Stimulated activated CD8-positive, alpha-beta memory T cell treated with anti-CD3 and anti-CD28 coated beads, Interleukin-15, amount 100 ng/mL, for 4 hours (primary cell): Measurements from ENCODE around the gene EPRS1.
"Not testable (repeated sequence)": the region's sequence is repeated elsewhere in the genome, so short reads cannot be mapped to it uniquely, and the experiment has no call there.

ENCODE experiments used
- DNase-seq, 2 donors: peaks; one replicate each; pipeline ENCODE4 v3.0.0-alpha.2; 2020; ENCODE audit warnings: low read depth in 2 of 2

The EPRS1 gene

GRCh38 chr1:220038640-220039039 lies 7.7 kb downstream of the EPRS1 start:
- DNase-seq = no peak

DNA sequence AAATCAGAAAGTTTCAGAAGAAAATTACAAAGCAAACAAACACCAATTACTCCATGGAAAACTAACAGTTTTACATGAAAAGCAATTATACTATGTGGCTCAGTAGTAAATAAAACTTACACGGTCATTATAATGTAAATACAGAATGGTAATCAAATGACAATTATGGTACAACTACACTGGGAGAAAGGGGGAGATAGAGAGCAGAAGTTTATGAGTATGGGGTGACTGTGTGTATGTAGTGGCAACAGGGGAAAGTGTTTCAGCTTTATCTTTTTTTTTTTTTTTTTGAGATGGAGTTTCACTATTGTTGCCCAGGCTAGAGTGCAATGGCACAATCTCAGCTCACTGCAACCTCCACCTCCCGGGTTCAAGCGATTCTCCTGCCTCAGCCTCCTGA lies 8.5 kb downstream of the EPRS1 start:
- DNase-seq = not testable (repeated sequence)

GRCh38 chr1:220032911-220033310 lies 13.4 kb downstream of the EPRS1 start:
- DNase-seq = no peak

DNA sequence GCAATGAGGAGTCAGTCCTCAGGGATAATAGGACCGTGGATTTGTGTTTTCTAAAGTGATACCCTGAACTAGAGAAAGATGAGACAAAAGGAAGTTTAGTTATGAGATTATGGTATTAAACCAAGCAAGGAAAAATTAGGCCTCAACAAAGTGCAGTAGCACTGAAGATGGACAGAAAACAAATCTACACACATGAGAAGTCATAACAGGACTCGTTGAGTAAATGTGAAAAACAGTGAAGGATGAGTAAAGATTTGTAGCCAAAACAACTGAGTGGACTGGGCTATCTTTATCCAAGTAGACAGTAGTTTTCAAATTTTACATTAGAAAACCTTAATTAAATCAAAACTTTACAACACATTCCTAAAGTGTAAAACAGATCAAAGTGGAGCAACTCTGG lies 15.0 kb downstream of the EPRS1 start:
- DNase-seq = no peak

DNA sequence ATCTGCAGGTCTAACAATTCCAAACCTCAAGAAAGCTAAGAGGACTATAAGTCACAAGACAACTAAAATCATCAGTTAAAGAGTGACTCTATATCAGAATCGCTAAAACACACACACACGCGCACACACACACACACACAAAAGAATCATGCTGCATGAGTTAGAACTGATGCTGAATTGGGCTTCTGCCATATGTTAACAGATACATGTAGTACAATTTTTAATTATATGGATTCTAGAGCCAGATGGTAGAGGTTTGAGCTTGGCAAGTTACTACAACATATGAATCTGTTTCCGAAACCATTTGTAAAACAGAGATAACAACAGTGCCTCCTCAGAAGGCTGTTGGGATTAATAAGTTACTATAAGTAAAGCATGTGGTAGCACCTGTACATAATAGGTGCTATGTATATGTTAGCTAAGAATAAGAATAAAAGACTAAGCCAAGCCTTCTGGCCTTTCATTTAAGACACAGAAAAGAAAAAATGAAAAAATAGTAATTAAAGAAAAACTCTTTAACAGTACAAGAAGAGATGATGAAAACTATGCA lies 17.9 kb downstream of the EPRS1 start:
- DNase-seq = no peak

DNA sequence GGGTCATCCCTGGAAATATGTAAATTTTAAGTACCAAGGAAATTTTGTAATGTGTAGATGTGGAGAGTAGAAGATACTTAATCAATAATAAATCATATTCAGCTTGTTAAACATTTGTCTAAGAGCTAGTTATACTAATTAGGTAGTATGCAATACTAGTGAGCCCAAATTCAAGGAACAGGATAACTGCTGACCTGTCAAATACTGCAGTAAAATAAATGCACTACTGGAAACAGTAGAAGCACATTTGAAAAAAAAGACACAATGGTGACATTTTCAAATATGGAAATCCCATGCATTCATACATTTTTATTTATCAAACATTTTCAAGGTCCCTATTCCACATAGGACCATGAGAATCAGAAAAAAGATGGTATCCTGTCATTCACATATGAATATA lies 27.2 kb downstream of the EPRS1 start:
- no peak for DNase-seq

- DNase-seq = no peak
Observed at GRCh38 chr1:220013497-220013896, 32.8 kb downstream of the EPRS1 start.

GRCh38 chr1:220012259-220012658 lies 34.0 kb downstream of the EPRS1 start:
- no peak for DNase-seq

- no peak for DNase-seq
Observed at GRCh38 chr1:220011620-220012019, 34.7 kb downstream of the EPRS1 start.

DNA sequence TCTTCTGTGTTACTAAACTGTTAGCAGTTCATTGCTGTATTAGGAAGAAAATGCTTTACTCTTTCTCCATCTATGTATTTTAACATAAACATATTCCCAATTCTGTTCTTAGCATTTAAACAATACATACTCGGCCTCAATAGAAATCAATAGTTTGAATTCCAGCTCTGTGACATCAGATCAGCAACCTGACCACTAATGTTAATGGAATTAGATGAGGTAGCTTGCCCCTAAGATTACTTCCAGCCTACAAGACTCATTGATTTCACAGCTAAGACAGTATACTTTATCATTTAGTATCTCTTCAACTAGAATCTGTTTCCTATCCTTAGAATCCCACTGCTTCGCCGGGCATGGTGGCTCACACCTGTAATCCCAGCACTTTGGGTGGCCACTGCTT lies 38.9 kb downstream of the EPRS1 start:
- DNase-seq = no peak

GRCh38 chr1:220005489-220005888 lies 40.8 kb downstream of the EPRS1 start:
- no peak for DNase-seq

- no peak for DNase-seq
Observed at GRCh38 chr1:220003610-220004299, 42.5 kb downstream of the EPRS1 start.

DNA sequence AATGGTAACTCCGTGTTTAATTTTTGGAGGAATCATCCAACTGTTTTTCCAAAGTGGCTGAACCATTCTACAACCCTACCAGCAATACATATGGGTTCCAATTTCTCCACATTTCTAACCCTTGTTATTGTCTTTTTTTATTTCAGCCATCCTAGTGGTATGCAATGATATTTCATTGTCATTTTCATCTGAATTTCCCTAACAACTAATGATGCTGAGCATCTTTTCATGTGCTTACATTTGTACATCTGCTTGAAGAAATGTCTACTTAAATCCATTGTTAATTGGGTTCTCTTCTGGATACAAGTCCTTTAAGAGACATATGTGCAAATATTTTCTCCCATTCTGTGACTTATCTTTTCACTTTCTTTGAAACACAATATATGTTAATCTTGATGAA lies 43.3 kb downstream of the EPRS1 start:
- DNase-seq = no peak

- no peak for DNase-seq
Observed at GRCh38 chr1:220001095-220001501, 45.2 kb downstream of the EPRS1 start.

GRCh38 chr1:219999821-220000220 lies 46.5 kb downstream of the EPRS1 start:
- no peak for DNase-seq
